ENCODE data around the gene DOK7. TPM values are rescaled to one million over a fixed set of nuclear protein-coding genes. Genes with fewer than 3 reads are reported as not detected.

Gene DOK7
- total RNA-seq, 4 donors from 2014 or later: 8.1 to 42.0 (median 13.2) TPM

DNA sequence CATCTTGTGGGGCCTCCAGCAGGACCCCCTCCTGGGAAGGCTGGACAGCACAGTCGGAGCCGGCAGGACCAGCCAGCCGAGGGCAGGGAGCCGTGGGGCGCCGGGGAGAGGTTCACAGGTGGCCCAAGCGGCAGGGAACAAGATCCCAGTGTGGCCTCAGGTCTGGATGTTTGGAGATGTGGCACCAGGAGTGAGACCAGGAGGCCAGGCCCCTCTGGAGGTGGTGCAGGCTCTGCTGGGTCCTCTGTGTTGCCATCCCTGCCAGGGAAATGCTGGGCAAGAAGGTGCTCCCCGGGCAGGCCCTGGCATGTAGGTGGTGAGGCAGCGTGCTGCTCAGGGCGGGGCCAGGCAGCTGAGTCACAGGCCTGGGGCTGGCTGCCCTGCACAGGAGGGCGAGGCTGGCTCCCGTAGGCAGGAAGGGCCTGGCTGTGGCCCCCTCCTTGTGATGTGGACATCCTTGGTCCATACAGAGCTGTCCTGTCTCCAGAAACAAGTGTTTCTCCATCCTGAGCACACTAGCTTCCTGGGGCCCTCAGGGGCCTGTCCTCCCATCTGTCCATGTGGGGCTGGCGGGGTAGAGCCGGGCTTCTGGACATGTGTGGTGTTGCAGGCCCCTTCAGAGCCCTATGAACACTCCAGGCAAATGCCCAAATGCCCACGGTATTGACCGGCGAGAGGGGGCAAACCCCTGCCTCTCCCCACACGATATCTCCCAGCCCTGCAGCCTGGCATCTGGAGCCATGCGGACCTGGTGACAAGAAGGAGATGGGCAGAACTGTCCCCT lies 26.1 kb upstream of the DOK7 start:
- H3K27me3 ChIP-seq: no peaks in the 10 kb centered on the region
- TF ChIP-seq, protein P1, sequence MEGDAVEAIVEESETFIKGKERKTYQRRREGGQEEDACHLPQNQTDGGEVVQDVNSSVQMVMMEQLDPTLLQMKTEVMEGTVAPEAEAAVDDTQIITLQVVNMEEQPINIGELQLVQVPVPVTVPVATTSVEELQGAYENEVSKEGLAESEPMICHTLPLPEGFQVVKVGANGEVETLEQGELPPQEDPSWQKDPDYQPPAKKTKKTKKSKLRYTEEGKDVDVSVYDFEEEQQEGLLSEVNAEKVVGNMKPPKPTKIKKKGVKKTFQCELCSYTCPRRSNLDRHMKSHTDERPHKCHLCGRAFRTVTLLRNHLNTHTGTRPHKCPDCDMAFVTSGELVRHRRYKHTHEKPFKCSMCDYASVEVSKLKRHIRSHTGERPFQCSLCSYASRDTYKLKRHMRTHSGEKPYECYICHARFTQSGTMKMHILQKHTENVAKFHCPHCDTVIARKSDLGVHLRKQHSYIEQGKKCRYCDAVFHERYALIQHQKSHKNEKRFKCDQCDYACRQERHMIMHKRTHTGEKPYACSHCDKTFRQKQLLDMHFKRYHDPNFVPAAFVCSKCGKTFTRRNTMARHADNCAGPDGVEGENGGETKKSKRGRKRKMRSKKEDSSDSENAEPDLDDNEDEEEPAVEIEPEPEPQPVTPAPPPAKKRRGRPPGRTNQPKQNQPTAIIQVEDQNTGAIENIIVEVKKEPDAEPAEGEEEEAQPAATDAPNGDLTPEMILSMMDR (IDR thresholded peaks at IDR 0.05 in 4 of 5, conservative IDR thresholded peaks at IDR 0.05 in 1 of 5): no peak
- TF ChIP-seq POLR2A (IDR thresholded peaks at IDR 0.05): no peak
- DNase-seq: peak; percentile 35 to 77
- H3K36me3 ChIP-seq: no peaks in the 10 kb centered on the region
- H3K9me3 ChIP-seq: no peaks in the 10 kb centered on the region
- H3K27ac ChIP-seq: peak overlapping the region in 3 of 4 donors; percentile 2 to 27 (median 20)
- peaks cover 0 to 4% of the 10 kb centered on the region in 2 donors for H3K4me1 ChIP-seq
- ATAC-seq: peak; percentile 34 to 64
- H3K4me3 ChIP-seq: no peak overlapping the region
- intact Hi-C loops (cut with DNase I; ENCODE audit: low total_unique reads): no loop called here
- in situ Hi-C loops (cut with MboI; ENCODE audit: low sequenced_read_pairs in 4 of 4): loop anchor here in 1 of 4 donors (10.0 kb wide), 1 partner anchor 92 kb away; no protein-coding TSS in a partner anchor

DNA sequence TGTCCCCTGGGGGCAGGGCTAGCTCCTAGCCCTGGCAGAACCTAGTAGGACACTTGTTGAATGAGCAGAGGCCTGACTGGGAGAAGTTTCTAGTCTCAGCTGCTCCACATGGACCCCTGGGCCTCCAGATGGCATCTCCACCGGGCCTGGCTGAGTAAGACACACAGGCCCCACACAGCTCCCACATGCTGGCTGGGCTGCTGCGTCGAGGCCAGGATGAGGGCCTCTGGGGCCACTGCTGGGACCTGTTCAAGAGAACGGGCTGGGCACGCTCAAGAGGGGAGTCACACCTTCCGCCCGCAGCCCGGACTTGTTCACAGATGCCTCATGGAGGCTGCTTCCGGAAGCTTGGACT lies 25.5 kb upstream of the DOK7 start:
- DNase-seq (no peak), ATAC-seq (no peak)
- H3K4me3 ChIP-seq: no peak overlapping the region
- in situ Hi-C loops (cut with MboI; ENCODE audit: low sequenced_read_pairs in 4 of 4): loop anchor here in 1 of 4 donors (10.0 kb wide), 1 partner anchor 93 kb away; no protein-coding TSS in a partner anchor
- H3K27me3 ChIP-seq: no peaks in the 10 kb centered on the region
- peaks cover 0 to 4% of the 10 kb centered on the region in 2 donors for H3K4me1 ChIP-seq
- peak overlapping the region in 1 of 4 donors; percentile 27 for H3K27ac ChIP-seq
- TF ChIP-seq, protein P1 (IDR thresholded peaks at IDR 0.05 in 4 of 5, conservative IDR thresholded peaks at IDR 0.05 in 1 of 5): no peak
- no peak for TF ChIP-seq POLR2A (IDR thresholded peaks at IDR 0.05)
- no peaks in the 10 kb centered on the region for H3K9me3 ChIP-seq
- no peaks in the 10 kb centered on the region for H3K36me3 ChIP-seq
- intact Hi-C loops (cut with DNase I; ENCODE audit: low total_unique reads): no loop called here

DNA sequence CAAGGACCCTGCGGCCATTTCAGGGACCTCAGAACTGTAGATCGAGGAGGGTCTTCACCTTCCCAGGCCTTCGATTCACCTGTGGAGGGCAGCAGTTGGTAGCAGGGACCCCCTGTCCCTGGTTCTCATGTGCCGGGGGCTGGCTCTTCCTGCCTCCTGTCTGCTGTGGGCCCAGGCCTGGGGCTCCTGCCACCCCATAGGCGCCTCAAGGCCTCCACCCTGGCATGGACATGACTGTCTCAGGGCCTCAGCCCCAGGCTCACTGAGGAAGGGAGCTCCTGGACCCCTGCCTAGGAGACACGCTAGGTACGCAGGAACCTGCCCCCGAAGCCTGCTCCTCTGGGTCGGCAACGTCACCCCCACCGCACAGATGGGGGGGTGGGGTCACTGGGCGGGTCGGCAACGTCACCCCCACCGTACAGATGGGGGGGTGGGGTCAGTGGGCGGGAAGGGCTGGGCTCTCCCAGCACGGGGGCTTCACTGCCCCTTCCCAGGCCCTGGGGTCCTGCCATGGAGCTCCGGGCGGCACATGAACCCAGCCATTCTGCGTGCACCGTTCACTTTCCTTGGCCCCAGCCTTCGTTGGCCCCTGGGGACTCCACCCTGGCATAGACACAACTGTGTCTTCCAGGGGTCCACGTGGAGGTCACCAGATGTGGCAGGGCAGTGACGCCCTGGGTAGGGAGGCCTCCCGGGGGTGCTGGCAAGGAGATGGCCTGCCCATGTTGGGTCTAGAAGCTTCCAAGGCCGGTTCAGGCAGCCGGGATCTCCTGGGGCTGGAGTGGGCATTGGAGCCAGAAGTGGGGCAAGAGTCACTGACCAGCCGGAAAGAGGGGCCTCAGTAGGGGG lies 24.9 kb upstream of the DOK7 start:
- intact Hi-C loops (cut with DNase I; ENCODE audit: low total_unique reads) (no loop called here), in situ Hi-C loops (cut with MboI; ENCODE audit: low sequenced_read_pairs in 4 of 4) (loop anchor here in 1 of 4 donors (10.0 kb wide), 1 partner anchor 93 kb away; no protein-coding TSS in a partner anchor)
- DNase-seq (no peak), ATAC-seq (no peak)
- H3K4me3 ChIP-seq: no peak overlapping the region
- H3K27me3 ChIP-seq: no peaks in the 10 kb centered on the region
- TF ChIP-seq, protein P1 (IDR thresholded peaks at IDR 0.05 in 4 of 5, conservative IDR thresholded peaks at IDR 0.05 in 1 of 5): no peak
- no peak for TF ChIP-seq POLR2A (IDR thresholded peaks at IDR 0.05)
- H3K27ac ChIP-seq: no peak overlapping the region
- peaks cover 0 to 4% of the 10 kb centered on the region in 2 donors for H3K4me1 ChIP-seq
- no peaks in the 10 kb centered on the region for H3K36me3 ChIP-seq
- H3K9me3 ChIP-seq: no peaks in the 10 kb centered on the region

DNA sequence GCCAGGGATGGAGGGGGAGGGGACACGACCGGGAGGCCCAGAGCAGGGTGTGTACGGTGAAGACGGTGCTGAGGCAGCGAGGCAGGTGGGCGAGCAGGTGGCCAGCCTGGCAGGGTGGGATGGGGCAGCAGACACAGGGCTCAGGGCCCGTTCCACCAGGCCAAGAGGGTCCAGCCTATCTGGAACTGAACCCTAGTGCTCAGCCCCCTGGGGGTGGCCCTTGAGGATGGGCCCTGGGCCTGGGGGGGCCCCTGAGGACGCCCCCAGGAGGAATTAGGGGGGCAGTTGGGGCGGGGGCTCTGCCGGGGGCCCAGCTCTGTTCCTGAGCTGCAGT lies 24.3 kb upstream of the DOK7 start:
- intact Hi-C loops (cut with DNase I; ENCODE audit: low total_unique reads) (no loop called here), in situ Hi-C loops (cut with MboI; ENCODE audit: low sequenced_read_pairs in 4 of 4) (loop anchor here in 1 of 4 donors (10.0 kb wide), 1 partner anchor 94 kb away; no protein-coding TSS in a partner anchor)
- DNase-seq: no peak
- H3K4me1 ChIP-seq: peaks cover 0 to 4% of the 10 kb centered on the region in 2 donors
- H3K9me3 ChIP-seq: no peaks in the 10 kb centered on the region
- ATAC-seq: no peak
- H3K4me3 ChIP-seq: no peak overlapping the region
- TF ChIP-seq, protein P1 (IDR thresholded peaks at IDR 0.05 in 4 of 5, conservative IDR thresholded peaks at IDR 0.05 in 1 of 5): no peak
- TF ChIP-seq POLR2A (IDR thresholded peaks at IDR 0.05): no peak
- no peaks in the 10 kb centered on the region for H3K36me3 ChIP-seq
- H3K27me3 ChIP-seq: no peaks in the 10 kb centered on the region
- H3K27ac ChIP-seq: no peak overlapping the region
